Cardiac muscle cell (in vitro differentiated cells and primary cell): Measurements from ENCODE around the gene NAXD. TPM values are rescaled to one million over a fixed set of nuclear protein-coding genes. Genes with fewer than 3 reads are reported as not detected.
"Not testable (repeated sequence)": the region's sequence is repeated elsewhere in the genome, so short reads cannot be mapped to it uniquely, and the experiment has no call there.

ENCODE experiments used
- DNase-seq, 2 donors: peaks; one replicate each; pipeline versions ENCODE4 v3.0.0 to v3.0.0-alpha.2; 2010 to 2017; ENCODE audit warnings: low read depth in 1 of 2, low spot score in 1 of 2
- H3K27ac ChIP-seq: fragments of 200-600 bp; sonication (generic); 2 replicates; pipeline ENCODE4 v1.5.1; 2016
- H3K27me3 ChIP-seq: fragments of 200-600 bp; sonication (generic); 2 replicates; pipeline ENCODE4 v1.6.0; 2016; ENCODE audit warnings: control low read depth
- H3K36me3 ChIP-seq: fragments of 200-600 bp; sonication (generic); 2 replicates; pipeline ENCODE4 v1.5.1; 2016; ENCODE audit warnings: control low read depth
- H3K4me1 ChIP-seq: fragments of 200-600 bp; sonication (generic); 2 replicates; pipeline ENCODE4 v1.8.1; 2017; ENCODE audit warnings: low read depth, mild to moderate bottlenecking, mixed run types
- H3K4me3 ChIP-seq: fragments of 200-600 bp; sonication (generic); 2 replicates; pipeline ENCODE4 v1.5.1; 2016; ENCODE audit warnings: mild to moderate bottlenecking
- H3K9me3 ChIP-seq: fragments of 200-600 bp; sonication (generic); 2 replicates; pipeline ENCODE4 v1.5.1; 2017; ENCODE audit warnings: low read depth, mild to moderate bottlenecking, control low read depth
- polyA plus RNA-seq: library from polyadenylated mRNA; unstranded; fragments of >200 nt; fragmentation: Nextera tagmentation; extraction: Ambion mirVana; gene quantifications from 2 replicates; pipeline ENCODE4 v1.2.1, GENCODE V29; 2016
- total RNA-seq: library from RNA; depleted of rRNA; stranded (reverse); fragments of >200 nt; gene quantifications from 2 replicates; pipeline ENCODE4 v1.2.3, GENCODE V29; 2016
- TF ChIP-seq, protein P1 (sequence below): IDR thresholded peaks from 2 replicates; pipeline ENCODE4 v1.5.1; 2012; ENCODE audit warnings: low read depth, mild to moderate bottlenecking, low read length

The NAXD gene
- total RNA-seq (32.8 and 36.8 TPM in 2 replicates), polyA plus RNA-seq (40.7 and 48.9 TPM in 2 replicates)

DNA sequence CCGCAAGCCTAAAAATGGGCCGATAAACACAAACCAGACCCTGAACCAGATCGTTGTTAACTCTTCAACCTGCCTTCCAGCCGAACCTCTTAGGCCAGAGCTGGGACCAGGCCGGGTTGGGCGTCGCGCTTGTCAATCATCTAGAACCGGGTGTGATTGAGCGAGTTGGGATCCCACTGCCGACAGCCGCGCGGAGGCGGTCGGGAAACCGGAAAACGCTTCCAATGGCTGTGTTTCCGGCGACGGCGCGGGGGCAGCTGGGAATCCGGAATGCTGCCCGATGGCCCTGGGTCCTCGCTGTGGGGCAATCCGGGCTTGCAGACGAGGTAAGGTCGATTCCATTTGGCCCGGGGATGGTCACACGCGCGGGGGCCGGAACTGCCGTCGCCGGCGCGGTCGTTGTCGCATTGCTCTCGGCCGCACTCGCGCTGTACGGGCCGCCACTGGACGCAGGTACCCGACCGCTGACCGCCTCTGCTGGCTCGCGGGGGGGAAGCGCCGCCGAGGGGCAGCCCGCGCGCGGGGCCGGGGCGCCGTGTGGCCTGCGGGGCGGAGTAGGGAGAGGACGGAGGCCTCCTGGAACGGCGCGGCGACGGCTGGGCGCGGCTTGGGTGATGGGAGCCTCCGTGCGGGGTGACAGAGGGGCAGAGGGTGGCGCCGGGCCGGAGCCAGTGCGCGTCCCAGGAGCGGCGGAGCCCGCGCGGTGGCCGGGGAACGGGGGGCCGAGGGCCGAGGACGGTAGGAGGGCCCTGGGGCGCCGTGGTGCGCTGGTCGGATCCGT lies at the start of gene NAXD:
Gene NAXD (plus strand): TSS at position 224 of the 781 bp plus-strand sequence. CDS start 57 bp downstream, at position 281.
- Histone ChIP-seq H3K4me1 (peaks cover 13% of the 10 kb centered on the region), H3K36me3 (no peaks in the 10 kb centered on the region), H3K4me3 (peak within 1 kb of the TSS; percentile 76), H3K9me3 (no peaks in the 10 kb centered on the region), H3K27me3 (no peaks in the 10 kb centered on the region), H3K27ac (peak within 1 kb of the TSS; percentile 71)
- peak; percentile 87 to 97 for DNase-seq
- TF ChIP-seq, protein P1, sequence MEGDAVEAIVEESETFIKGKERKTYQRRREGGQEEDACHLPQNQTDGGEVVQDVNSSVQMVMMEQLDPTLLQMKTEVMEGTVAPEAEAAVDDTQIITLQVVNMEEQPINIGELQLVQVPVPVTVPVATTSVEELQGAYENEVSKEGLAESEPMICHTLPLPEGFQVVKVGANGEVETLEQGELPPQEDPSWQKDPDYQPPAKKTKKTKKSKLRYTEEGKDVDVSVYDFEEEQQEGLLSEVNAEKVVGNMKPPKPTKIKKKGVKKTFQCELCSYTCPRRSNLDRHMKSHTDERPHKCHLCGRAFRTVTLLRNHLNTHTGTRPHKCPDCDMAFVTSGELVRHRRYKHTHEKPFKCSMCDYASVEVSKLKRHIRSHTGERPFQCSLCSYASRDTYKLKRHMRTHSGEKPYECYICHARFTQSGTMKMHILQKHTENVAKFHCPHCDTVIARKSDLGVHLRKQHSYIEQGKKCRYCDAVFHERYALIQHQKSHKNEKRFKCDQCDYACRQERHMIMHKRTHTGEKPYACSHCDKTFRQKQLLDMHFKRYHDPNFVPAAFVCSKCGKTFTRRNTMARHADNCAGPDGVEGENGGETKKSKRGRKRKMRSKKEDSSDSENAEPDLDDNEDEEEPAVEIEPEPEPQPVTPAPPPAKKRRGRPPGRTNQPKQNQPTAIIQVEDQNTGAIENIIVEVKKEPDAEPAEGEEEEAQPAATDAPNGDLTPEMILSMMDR, result no peak

- DNase-seq, result no peak
Measured at GRCh38 chr13:110566171-110566570, 49.2 kb upstream of the NAXD start.

DNA sequence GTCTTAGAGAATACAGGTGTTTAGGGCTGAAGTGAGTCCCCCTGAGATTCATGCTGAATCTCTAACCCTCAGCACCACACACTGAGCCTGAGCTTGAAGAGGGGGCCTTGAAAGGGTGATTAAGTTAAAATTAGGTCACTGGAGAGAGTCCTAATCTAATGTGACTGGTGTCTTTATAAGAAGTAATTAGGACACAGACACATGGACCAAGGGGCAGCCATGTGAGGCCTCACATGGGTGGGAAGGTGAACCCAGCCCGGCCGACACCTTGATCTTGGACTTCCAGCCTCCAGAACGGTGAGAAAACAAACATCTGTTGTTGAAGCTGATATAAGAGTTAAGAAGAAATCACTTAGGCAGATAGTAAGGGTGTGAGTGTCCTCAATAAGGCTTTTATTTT lies 46.7 kb upstream of the NAXD start:
- H3K4me3 ChIP-seq, result no peak overlapping the region
- no peaks in the 10 kb centered on the region for H3K9me3 ChIP-seq
- TF ChIP-seq, protein P1, result no peak
- no peaks in the 10 kb centered on the region for H3K4me1 ChIP-seq
- no peaks in the 10 kb centered on the region for H3K27me3 ChIP-seq
- H3K27ac ChIP-seq, result no peak overlapping the region
- H3K36me3 ChIP-seq, result no peaks in the 10 kb centered on the region
- no peak for DNase-seq

More at GRCh38 chr13:110566171-110566570, 49.2 kb upstream of the NAXD start:
- Histone ChIP-seq H3K4me3 (no peak overlapping the region), H3K9me3 (no peaks in the 10 kb centered on the region), H3K27ac (no peak overlapping the region), H3K36me3 (no peaks in the 10 kb centered on the region), H3K27me3 (no peaks in the 10 kb centered on the region), H3K4me1 (no peaks in the 10 kb centered on the region)
- TF ChIP-seq, protein P1, result no peak

DNA sequence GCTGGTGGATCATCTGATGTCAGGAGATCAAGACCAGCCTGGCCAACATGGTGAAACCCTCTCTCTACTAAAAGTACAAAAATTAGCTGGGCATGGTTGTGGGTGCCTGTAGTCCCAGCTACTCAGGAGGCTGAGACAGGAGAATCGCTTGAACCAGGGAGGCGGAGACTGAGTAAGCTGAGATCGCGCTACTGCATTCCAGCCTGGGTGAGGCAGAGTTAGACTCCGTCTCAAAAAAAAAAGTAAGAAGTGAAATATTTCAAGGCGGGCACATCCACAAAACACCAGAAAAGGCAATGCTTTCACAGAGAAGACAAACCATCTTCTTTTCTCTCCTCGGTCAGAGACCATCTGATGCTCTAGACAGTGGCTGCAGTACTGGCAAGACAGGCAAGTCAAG lies 45.4 kb upstream of the NAXD start:
- not testable (repeated sequence) for H3K4me3 ChIP-seq, DNase-seq, H3K27me3 ChIP-seq

DNA sequence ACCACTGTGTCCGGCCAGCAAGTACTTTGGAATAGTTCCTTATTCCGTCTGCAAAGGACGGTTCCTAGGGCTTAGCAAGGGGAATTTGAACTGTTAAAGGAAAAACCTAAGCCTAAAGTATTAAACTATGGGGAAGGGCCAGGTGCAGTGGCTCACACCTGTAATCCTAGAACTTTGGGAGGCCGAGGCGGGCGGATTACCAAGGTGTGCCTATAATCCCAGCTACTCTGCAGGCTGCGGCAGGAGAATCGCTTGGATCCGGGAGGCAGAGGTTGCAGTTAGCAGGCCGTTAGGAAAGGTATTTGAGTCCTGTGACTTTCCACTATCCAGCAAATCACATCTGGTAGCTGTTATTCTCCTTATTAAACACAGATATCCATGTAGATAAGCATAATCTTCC lies 44.5 kb upstream of the NAXD start:
- DNase-seq, result no peak
- H3K36me3 ChIP-seq, result no peaks in the 10 kb centered on the region
- TF ChIP-seq, protein P1, result no peak

More for the DNA sequence above, 45.4 kb upstream of the NAXD start:
- not testable (repeated sequence) for H3K27ac ChIP-seq, H3K4me1 ChIP-seq, H3K36me3 ChIP-seq, H3K9me3 ChIP-seq

More for the DNA sequence above, 44.5 kb upstream of the NAXD start:
- H3K4me3 ChIP-seq, result no peak overlapping the region
- H3K4me1 ChIP-seq, result no peaks in the 10 kb centered on the region
- H3K27ac ChIP-seq, result no peak overlapping the region
- no peaks in the 10 kb centered on the region for H3K27me3 ChIP-seq
- no peaks in the 10 kb centered on the region for H3K9me3 ChIP-seq
